HG03432 (cell line): ENCODE measurements around the gene PDCD6IP.

Source experiments
- ATAC-seq: cut with Tn5 transposase; IDR thresholded peaks from one replicate; pipeline ENCODE4 v1.9.1; 2021; ENCODE audit warnings: mild to moderate bottlenecking, moderate library complexity; ENCODE audit not compliant: unreplicated experiment

The PDCD6IP gene

DNA sequence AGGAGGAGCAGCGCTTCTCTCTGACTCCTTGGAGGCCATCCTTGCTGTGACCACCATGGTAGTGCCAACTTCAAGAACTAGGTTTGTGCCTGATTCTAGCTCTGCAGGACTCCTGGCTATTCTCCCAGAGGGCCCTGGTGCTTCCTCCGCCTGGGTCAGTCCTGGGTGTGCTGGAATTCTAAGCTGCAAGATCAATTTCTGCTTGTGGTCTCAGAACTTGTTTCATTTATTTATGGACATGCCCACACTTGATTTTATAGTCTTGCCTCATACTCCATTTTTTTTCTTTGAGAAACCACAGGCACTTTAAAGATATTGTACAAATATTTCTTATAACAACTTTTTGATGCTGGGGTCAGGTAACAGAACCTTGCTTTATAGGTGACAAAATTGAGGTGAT, 87.6 kb downstream of the PDCD6IP start:
- ATAC-seq = no peak

DNA sequence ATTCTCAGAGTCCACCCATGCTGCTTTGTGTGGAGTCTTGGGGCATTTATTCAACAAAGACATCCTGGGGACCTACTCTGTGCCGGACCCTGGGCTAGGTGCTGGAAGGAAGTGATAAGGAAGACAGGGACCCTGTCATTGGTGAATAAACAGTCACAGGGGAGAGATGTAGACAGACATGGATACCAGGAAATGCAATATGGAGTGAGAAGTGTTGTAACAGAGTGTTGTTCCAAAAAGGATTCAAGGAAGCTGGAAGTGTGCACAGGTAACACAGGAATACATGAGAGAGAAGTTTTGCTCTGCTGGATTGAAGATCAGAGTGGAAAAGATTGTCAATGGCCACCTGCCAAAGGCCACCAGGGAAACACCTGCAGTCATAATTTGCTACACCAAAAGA, 89.0 kb downstream of the PDCD6IP start:
- no peak for ATAC-seq

- no peak for ATAC-seq
Measured at GRCh38 chr3:33889394-33890039, 91.1 kb downstream of the PDCD6IP start.

- ATAC-seq = no peak
Measured at GRCh38 chr3:33892655-33893054, 94.2 kb downstream of the PDCD6IP start.

DNA sequence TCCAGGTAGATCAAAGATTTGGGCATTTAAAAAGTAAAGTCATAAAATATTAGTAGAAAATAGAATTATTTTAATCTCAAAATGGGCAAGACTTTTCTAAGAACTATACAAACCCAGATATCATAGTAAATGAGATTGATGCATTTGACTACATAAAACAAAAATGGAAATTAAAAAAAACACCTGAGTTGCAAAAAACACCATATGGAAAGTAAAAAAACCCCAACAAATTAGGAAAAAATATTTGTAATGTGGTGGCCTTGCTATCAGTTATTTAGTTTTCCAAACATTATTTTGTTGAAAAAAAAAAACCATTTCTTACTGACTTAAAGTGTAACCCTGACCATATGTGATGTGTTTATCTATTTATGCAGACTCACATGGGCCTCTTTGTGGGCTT, 97.2 kb downstream of the PDCD6IP start:
- no peak for ATAC-seq

- no peak for ATAC-seq
Measured at GRCh38 chr3:33897306-33897705, 98.9 kb downstream of the PDCD6IP start.

DNA sequence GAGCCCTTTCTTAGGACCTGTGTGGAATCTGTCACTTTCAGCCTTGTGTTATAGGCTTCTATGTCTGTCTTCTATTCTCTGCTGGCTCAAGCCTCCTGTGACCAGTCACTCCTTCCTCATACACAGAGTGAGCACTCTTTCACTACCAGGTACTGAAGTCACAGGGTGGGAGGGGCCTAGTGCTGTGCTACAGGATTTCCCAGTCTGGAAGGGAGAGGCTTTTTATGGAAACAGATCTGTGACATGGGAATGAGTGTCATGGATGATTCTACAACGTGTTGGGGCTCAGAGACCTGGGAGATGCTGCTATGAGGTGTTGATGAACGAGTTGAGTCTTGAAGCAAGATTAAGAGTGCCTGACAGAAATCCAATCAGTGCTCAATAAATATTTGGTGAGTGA, 100.5 kb downstream of the PDCD6IP start:
- no peak for ATAC-seq

DNA sequence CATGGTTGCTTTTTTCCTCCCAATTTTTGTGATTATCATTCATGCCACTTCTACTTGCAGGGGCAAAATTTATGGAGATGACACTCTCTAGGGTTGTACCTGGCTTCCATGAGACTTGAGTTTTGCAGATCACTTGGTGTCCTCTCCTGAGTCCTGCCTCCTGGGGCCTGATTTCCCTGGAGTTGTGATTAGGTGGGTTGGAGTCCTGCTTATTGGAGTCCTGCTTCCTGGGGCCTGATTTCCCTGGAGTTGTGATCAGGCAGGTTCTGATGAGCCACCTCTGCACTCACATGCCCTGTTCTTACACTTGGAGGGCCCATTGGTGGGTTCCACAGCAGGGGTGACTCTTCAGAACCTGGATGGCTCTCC, 102.0 kb downstream of the PDCD6IP start:
- no peak for ATAC-seq

- no peak for ATAC-seq
Measured at GRCh38 chr3:33900809-33901505, 102.5 kb downstream of the PDCD6IP start.

DNA sequence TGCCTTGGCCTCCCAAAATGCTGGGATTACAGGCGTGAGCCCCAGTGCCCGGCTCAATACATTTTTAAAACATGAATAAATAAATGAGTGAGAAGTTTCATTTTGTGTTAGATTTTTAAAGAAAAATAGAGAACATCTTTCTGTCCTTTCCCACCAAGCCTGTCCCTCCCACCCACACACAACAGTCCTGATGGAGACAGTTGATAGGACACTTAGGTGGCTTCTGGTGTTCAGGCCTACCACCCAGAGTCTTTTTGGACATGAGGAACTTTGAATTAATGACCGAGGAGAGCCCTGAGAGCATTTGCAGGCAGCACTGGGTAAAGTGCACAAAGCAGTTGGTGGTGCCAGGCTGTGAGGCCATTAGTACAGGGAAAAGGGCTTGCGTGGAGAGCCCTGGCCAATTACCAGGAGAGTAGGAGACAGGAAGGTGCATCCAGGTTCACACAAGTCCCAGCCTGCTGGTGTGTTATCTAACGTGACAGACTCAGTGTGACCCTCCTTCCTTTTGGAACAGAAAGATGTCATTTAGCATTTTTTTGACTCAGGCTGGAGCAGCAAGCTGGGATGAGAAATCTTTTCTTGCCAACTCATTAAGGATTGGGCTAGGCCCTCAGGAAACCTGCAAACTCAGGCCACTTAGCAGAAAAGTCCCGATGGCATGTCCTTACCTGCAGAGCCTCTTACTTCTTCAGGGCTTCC, 103.6 kb downstream of the PDCD6IP start:
- no peak for ATAC-seq

- ATAC-seq = no peak
Measured at GRCh38 chr3:33904730-33905129, 106.3 kb downstream of the PDCD6IP start.

DNA sequence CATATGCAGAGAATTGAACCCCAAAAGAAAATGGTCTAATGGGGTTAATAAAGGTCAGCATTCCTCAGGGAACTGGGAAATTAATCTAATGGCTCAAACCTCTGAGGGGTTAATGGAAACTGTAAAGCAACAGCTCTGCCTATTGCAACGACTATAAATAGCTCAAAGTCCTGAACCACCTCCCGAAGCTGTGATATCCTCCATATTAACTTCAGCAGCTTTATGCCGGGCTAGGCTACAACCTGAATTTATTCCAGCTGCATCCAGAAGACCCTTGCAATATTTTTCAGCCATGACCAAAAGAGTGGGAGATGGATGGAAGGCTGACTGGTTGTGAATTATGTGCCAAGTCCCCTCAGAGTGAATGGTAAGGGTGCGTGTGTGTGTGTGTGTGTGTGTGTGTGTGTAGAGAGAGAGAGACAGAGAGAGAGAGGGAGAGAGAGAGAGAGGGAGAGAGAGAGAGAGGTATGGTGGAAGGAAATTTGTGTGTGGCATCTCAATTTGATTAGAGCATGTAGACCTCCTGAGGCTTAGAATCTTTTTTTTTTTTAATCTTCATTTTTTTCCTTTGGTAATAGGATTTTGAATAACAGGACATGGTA, 109.9 kb downstream of the PDCD6IP start:
- ATAC-seq = no peak

GRCh38 chr3:33909547-33909946, 111.1 kb downstream of the PDCD6IP start:
- no peak for ATAC-seq

DNA sequence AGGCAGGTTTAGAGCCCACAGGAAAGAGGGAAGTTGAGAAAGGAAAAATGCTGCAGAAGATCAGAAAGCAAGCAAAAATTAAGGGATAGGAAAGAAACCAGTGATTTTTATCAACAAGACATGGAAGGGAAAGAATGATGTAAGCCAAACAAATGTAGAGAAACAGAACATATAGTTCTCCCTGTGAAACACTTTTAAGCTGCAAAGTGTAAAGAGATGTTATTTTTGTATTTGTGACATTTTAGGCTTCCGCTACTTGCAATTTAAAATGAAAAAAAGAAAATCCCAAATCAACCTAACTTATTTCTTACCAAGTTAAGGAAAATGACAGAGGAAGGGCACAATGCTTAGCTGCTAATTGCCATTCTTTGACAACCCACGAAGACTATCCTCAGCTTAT, 111.6 kb downstream of the PDCD6IP start:
- no peak for ATAC-seq

- ATAC-seq = no peak
Measured at GRCh38 chr3:33911525-33912322, 113.3 kb downstream of the PDCD6IP start.

- no peak for ATAC-seq
Measured at GRCh38 chr3:33914212-33914611, 115.8 kb downstream of the PDCD6IP start.

GRCh38 chr3:33914731-33915379, 116.4 kb downstream of the PDCD6IP start:
- ATAC-seq = no peak

DNA sequence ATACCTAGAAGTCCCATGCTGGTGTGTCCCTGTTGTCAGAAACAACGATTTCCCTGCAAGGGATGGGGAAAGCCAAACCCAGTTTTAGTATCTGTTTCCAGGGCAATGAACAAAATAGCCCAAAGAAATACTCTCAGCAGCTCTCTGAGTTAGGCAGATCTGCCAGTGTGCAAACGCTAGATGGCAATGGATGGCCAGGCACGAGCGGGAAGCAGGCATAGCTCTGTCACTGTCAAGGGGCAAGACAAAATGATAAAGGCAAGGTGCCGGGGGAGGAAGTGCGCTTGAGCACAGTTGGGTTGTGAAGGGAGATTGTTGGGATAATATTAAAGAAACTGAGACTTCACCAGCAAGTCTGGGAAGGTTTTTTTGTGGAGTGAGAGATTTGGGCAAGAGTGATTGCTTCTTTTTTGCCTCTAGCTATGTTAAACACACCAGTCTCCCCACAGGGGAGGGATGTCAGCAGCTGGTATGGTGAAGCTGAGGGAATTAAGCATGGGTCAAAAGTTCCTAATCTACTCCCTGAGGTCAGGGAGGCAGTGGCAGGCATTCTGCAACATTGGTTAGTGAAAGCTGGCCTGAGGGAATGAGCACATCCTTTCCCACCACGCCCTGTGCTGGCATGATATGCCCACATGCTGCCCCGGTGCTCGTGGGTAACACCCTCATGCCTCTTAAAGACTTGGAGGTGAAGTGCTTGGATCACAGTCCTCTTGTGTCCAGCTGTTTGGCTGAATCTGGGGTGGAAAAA, 117.5 kb downstream of the PDCD6IP start:
- peak; percentile 63 for ATAC-seq

DNA sequence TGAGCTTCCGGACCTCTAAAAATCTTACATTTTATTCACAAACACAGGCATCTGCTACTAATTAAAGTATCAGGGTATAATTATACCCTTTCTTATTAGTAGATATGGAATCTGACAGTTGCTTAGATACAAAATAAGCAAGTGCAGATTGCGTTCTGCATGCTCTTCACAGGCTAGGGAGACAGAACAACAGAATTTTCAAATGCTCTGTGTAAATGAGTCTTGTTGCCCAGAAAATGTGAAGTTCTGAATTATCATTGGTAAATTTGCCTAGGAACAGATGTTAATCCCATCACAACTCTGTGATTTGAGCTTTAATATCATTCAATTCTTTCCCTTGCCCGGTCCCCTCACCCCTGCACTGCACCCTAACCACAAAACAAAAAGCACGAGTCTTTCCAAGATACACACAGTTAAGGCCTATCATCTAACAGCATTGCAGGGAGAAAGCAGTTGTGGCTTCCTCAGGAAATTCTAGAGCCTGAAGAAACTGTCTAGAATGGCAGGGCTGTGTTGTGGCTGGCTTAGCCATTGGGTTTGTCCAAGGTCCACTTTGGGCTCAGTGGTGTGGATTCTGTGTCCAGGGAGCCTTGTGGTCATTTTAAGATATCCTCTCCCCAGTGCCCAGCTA, 119.8 kb downstream of the PDCD6IP start:
- no peak for ATAC-seq
